Measurements from ENCODE around the gene PCBP2. TPM values are rescaled to one million over a fixed set of nuclear protein-coding genes. Genes with fewer than 3 reads are reported as not detected.

PCBP2 gene
- total and polyA plus RNA-seq, 2 of the 4 experiments (the other 2 are of a cell fraction) = 190 to 586 TPM

- Histone ChIP-seq H2BK15ac (ENCODE audit: low read depth, low read length) (no peak overlapping the region), H3K9ac (ENCODE audit: low read depth, low read length) (no peak overlapping the region), H3K4me3 (ENCODE audit: insufficient read depth, low read depth, low read length) (no peak overlapping the region), H4K5ac (ENCODE audit: low read depth, low read length) (no peak overlapping the region), H3K18ac (ENCODE audit: low read depth, low read length) (no peak overlapping the region), H3K14ac (replicated peaks; ENCODE audit: low read depth, low read length) (no peak overlapping the region), H3K4me2 (ENCODE audit: low read depth, low read length) (no peak overlapping the region), H3K9me3 (ENCODE audit: control insufficient read depth, insufficient read depth, low read length) (no peaks in the 10 kb centered on the region), H3K9me1 (ENCODE audit: insufficient read depth, low read length) (no peaks in the 10 kb centered on the region), H2AK5ac (ENCODE audit: low read depth, low read length) (no peak overlapping the region), H2BK120ac (ENCODE audit: low read depth, low read length) (no peak overlapping the region), H2BK5ac (ENCODE audit: low read depth, low read length, poor library complexity, severe bottlenecking) (no peak overlapping the region), H3K27ac (ENCODE audit: insufficient read depth, low read length) (no peak overlapping the region), H4K20me1 (ENCODE audit: insufficient read depth, low read length) (peaks cover 84% of the 10 kb centered on the region), H3K79me1 (ENCODE audit: low read depth in 1 of 2, low read length in 2 of 2) (peaks cover 33 to 75% of the 10 kb centered on the region in 2 experiments), H2AFZ (replicated peaks; ENCODE audit: low read length, poor library complexity) (no peak overlapping the region), H2BK20ac (ENCODE audit: low read depth, low read length) (no peak overlapping the region), H4K91ac (ENCODE audit: insufficient read depth, low read depth, low read length) (no peak overlapping the region), H3K23ac (ENCODE audit: low read depth, low read length) (no peak overlapping the region), H3K27me3 (ENCODE audit: control insufficient read depth, insufficient read depth, low read length) (no peaks in the 10 kb centered on the region), H4K8ac (ENCODE audit: low read depth in 2 of 2, low read length in 2 of 2) (no peak overlapping the region), H3K4me1 (ENCODE audit: control insufficient read depth, insufficient read depth, low read length) (peaks cover 8% of the 10 kb centered on the region), H2AK9ac (replicated peaks; ENCODE audit: low read depth, low read length, poor library complexity) (no peak overlapping the region), H3K56ac (ENCODE audit: extremely low read depth, insufficient read depth, low read length) (no peak overlapping the region), H3K36me3 (ENCODE audit: control insufficient read depth, insufficient read depth, low read length) (peaks cover 79% of the 10 kb centered on the region), H3K4ac (ENCODE audit: low read depth, low read length) (no peak overlapping the region)
- POLR2A ChIA-PET (ENCODE audit: unreplicated experiment) = no interaction called here
- BruUV-seq (replicated peaks) = no TSS peak
- TF ChIP-seq RAD21 (IDR thresholded peaks at IDR 0.05; ENCODE audit: low read length) (no peak), MAFK (IDR thresholded peaks at IDR 0.05; ENCODE audit: low read depth, low read length) (no peak), BHLHE40 (IDR thresholded peaks at IDR 0.05; ENCODE audit: low read depth, low read length) (no peak), NFE2L2 (IDR thresholded peaks at IDR 0.05; ENCODE audit: low read depth, low read length) (no peak)
- in situ Hi-C loops (cut with MboI; ENCODE audit: low sequenced_read_pairs) (no loop called here), dilution Hi-C loops (cut with HindIII; ENCODE audit: low sequenced_read_pairs, unreplicated experiment) (no loop called here), intact Hi-C loops (cut with micrococcal nuclease) (no loop called here)
- ATAC-seq (ENCODE audit: low read depth) = no peak
- no CpG with 5 or more reads among the region's 2 CpGs for WGBS, 2 experiments (ENCODE audit: extremely low coverage in 2 of 2, insufficient read length in 1 of 2)
- no peak for DNase-seq
- CTCF ChIA-PET = interaction anchor here (1.0 to 2.7 kb wide), 2 partner anchors 24 to 122 kb away, joined by 3 to 6 read pairs; no protein-coding TSS in a partner anchor
Measured at GRCh38 chr12:53474077-53474476, 22.2 kb downstream of the PCBP2 start.

Data from IMR-90 (cell line).